ENCODE measurements around the gene TIMP3.

Gene TIMP3

DNA sequence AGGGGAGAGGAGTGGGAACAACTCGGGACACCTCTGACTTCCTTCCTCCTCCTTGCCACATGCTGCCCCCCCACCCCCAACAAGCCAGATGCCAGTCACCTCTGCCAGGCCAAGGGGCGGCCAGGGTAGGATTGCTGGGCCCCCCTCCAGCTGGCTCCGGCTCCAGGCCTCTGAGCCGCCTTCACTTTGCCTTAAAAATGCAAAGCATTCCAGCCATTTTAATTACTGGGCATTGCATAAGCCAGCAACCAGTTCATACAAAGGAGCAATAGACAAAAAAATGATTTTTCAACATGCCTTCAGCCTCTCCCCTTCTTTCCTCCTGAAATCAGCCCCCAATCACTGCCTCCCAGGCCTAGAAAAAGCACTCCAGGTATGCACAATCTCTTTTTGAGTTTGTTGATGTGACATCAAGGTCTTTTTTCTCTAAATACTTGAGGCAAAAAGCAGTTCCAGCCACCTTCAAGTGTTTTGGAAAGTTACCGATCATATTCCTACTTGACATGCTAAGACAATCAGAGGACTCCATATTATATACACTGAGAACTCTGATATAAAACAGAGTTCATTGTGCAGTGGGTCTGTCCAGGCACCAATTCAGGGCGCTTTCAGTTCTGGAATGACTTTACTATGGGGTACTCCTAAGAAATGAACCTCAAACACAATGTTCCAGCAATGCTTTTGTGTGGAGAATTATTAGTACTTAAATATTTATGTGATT lies 12.4 kb upstream of the TIMP3 start:
- no peak for DNase-seq

GRCh38 chr22:32789797-32790620 lies 11.5 kb upstream of the TIMP3 start:
- DNase-seq, result no peak

- no peak for DNase-seq
Measured at GRCh38 chr22:32791056-32791455, 10.4 kb upstream of the TIMP3 start.

DNA sequence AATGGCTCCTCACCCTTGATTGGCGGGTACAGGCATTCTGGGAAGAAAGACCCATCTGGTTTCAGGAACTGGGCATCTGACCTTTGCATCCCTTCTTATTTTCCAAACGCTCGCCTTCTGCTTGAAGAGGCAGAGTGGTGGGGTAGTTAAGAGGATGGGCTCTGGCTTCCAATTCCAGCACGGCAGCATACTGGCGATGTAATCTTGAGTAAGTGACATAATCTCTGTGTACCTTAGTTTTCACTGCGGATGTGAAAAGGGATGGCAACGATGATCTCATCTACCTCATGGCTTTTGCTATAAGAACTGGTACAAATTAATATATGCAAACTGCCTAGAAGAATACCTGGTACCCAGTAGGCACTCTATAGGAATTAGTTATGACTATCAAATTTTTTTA lies 10.0 kb upstream of the TIMP3 start:
- no peak for DNase-seq

GRCh38 chr22:32793589-32793988 lies 7.9 kb upstream of the TIMP3 start:
- DNase-seq, result no peak

GRCh38 chr22:32794449-32795213 lies 6.9 kb upstream of the TIMP3 start:
- no peak for DNase-seq

- no peak for DNase-seq
Measured at GRCh38 chr22:32795214-32795596, 6.3 kb upstream of the TIMP3 start.

GRCh38 chr22:32796865-32797573 lies 4.5 kb upstream of the TIMP3 start:
- peak; percentile 47 for DNase-seq

DNA sequence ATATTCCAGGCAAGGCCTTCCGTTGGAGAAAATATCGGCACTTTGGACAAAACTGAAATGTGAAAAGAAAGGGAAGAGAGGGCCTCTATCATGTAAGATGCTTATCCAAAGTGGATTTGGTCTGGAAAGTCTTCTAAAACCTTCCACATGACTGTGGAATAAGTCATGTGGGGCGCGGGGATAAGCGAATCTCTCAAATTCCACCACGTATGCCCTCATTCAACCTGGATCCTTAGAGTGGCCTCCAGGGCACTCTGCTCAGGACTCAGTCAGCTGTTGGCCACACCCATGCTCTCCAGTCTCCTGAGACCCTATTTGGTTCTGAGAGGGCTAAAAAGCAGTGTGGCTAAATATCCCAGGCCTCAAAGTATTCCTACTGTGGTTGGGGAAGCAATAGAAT lies 2.0 kb upstream of the TIMP3 start:
- no peak for DNase-seq

DNA sequence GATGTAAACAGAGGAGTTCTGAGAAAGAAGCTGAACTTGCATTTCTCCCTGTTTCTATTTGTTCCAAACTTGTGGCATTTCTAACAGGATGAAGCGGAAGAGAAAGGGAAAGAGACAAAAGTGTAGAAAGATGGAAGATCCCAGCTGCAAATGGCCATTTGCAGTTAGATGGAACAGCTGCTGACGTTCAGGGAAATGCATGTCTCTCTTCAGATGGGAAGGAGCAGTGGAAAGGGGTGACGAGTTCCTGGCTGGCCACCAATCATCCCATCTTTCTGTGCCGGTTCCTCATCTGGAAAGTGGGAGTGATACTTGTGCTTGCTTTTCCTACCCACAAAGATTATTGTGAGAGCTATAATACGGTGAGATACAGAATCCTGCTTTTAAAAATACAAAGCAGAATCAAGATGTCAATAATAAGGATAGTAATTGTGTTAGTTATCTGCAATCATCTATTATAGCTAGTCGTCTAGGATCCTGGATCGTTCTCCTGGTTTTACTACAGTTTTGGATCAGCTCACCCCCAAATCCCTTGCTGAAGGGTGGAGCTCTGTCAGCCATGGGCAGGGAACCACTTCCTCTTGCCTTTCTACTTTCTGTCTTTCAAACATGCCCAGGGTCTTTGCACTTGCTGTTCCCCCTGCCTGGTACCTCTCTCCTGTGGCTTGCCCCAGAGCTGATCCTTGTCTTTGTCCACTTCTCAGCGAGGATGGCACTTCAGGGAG lies 1.2 kb upstream of the TIMP3 start:
- no peak for DNase-seq

- no peak for DNase-seq
Measured at GRCh38 chr22:32800994-32801536, 440 bp upstream of the TIMP3 start.

DNA sequence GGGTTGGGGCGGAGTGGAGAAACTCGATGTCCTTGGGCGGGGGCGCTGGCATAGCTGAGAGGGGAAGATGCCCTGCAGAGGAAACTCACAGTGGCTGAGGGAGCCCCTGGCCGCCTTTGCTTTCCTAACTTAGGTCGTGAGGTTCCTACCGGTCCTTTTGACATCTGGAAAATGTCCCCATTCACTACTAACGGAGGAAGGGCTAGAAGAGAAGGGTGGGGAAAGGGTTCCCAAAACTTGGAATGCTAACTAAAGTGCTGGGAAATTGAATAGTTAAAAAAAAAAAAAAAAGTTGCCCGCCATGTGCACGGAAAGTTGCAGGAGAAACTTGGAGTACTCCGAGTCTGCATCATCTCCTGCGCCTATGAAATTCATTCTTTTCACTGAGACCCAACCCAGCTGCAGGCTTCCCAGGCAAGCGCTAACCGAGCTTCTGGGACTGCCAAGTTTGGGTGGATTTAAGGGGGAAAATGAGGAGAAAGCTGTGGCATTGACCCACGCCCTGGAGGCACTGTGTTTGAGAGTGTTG lies 796 bp downstream of the TIMP3 start:
- DNase-seq, result no peak

DNA sequence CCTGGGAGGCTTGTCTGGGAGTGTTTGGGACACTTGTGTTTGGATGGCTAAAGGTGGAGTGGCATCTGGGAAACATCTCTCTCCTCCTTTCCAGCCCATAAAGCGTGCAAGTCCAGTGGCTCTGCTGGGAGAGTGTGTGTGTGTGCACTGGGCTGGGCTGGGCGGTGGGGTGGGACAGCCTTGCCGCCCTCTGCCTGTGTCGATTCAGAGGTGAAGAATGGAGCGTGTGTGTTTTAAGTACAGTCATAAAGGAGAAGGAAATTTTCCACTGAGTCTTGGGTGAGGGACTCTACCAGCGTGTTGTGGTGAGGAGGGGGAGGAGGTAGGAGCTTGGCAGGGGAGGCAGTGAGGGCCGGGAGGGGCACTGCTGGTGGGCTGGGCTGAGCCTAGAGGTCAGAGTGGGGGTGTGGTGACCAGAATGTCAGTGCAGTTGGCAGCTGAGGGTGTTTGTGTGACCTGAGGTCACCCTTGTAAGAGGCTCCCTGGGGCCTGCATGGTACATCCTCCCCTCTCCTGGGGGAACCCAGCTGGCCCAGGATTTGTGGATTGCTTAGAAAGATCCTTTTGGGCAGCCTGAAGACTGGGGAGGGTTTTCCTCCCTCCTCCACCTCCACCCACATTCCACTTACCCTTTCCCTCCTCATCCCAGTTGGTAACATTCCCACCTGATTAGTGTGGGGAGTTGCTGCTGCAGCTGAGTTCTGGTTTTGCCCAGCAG lies 1.7 kb downstream of the TIMP3 start:
- DNase-seq, result no peak

- DNase-seq, result no peak
Measured at GRCh38 chr22:32803738-32804435, 2.4 kb downstream of the TIMP3 start.

DNA sequence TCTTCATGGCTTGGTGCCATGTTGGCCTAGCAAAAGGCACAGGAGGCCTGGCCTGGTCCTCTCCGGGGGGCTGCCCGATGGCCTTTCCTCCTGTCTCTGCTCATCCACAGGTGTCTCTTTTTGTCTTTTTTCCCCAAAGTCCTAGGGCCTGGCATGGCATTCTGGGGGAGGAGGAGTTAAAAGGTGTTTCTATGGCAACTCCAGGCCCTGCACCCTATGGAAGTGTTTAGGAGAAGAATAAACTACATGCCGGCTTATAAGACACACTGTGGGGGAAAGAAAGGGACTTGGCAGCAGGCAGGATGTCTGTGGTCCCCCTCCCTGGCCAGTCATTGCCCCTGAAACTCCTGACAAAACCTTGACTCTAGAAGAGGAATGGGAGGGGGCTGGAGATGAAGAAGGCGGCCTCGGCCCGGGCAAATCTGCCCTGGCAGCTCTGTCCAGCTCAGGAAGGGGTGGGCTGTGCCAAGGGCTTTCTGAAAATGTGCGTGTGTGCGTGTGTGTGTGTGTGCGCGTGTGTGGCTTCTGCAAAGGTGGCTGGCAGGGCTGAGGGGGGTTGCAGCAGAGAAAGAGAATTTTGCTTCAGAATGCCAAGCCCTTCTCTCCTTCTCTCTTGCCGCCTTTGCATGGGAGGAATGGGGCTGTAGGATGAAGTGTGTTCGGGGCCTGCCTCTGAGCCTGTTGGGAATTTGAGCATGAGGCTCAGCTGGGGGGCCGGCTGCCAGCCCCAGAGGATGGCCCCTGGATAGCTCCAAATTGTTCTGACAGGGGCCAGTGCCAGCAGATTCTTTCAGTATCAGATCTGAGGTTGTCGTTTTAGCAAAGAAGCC lies 3.2 kb downstream of the TIMP3 start:
- no peak for DNase-seq

DNA sequence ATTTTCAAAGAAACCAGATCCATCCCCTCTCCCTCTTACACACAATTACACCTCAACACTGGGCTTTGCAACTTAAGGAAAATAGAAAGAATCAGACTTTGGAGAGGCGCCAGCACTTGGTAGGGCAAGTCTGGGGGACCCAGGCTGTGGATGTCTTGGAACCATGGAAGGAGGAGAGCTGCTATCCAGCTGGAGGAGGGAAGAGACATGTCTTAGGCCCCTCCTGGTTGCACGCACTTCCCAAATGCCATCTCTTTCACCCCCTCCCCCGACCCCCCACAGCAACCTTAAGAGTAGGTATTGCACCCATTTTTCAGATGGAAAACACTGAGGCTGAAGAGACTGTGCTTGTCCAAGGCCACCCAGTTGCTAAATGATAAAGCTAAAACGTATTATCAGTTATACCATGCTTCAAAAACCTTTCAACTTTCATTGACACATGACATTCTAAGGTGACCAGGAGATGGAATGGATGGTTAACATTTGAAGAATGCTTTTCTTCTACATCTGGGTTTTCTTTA lies 3.9 kb downstream of the TIMP3 start:
- no peak for DNase-seq

- DNase-seq, result no peak
Measured at GRCh38 chr22:32806296-32806695, 4.8 kb downstream of the TIMP3 start.

- DNase-seq, result no peak
Measured at GRCh38 chr22:32808038-32808445, 6.5 kb downstream of the TIMP3 start.
